ENCODE results near the gene PWP2. TPM values are rescaled to one million over a fixed set of nuclear protein-coding genes. Genes with fewer than 3 reads are reported as not detected.

The PWP2 gene
- total RNA-seq, 3 donors from 2014 or later (not counting 1 experiment from before 2014, with no cell fraction given): 28.5 to 32.7 (median 32.7) TPM

DNA sequence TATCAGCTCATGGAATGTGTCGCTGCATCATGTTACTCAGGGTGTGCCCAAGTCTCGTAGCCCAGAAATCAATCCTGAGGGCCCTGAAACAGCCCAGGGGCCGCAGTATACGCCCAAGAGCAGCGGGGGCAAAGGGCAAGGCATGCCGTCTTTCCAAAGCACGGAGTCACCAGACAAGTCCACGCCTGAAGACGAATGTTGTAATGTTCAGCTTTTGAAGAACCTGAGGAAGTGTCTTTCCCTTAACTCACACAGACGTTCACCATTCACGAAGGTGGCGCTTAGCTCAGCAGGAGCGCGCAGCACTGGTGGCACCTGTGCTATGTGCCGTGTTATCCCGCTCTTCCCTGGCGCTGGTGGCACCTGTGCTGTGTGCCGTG lies 18.8 kb upstream of the PWP2 start:
- peak overlapping the region; percentile 98 to 99 for H3K27ac Mint-ChIP-seq
- H3K4me3 ChIP-seq (ENCODE audit: low read length): peak overlapping the region; percentile 21

DNA sequence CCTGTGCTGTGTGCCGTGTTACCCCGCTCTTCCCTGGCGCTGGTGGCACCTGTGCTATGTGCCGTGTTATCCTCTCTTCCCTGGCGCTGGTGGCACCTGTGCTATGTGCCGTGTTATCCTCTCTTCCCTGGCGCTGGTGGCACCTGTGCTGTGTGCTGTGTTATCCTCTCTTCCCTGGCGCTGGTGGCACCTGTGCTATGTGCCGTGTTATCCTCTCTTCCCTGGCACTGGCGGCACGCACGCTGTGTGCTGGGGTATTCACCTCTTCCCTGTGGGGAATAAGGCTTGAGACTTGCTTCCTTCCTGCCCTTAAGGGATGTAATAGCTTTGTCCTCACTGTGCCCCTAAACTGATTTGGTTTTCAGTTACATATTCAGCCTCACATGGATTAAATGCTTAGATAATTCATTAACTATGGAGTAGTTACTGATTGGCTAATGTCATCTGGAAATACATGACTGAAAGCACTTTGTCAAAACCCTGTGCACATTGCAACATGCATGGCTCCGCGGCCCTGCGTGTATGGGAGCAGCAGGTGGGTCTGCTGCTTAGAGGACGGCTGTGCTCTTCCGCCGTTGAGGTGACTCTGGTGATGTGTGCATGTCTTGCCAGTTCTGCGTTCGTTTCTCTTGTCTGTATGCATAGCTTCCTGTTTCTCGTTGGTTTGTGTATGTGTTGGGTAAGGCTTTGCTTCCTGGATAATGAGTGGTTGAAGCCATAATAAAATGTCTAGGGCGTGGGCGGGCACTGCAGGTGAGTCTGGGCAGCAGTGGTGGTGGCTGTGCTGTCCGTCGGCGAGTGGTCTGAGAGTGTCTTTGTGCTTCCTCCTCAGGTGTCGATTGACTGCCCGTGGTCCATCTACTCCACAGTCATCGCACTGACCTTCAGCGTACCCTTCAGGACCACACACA lies 17.9 kb upstream of the PWP2 start:
- peaks cover 7% of the 10 kb centered on the region for H3K36me3 Mint-ChIP-seq
- H3K4me3 Mint-ChIP-seq: peak overlapping the region; percentile 94
- Histone ChIP-seq H3K27ac (ENCODE audit: low read length) (peak overlapping the region; percentile 95), H3K9me3 (ENCODE audit: control insufficient read depth, insufficient read depth, low read length) (no peaks in the 10 kb centered on the region), H3K27me3 (ENCODE audit: control insufficient read depth, insufficient read depth, low read length) (no peaks in the 10 kb centered on the region), H3K4me1 (ENCODE audit: control insufficient read depth, insufficient read depth, low read length) (peaks cover 76% of the 10 kb centered on the region), H3K36me3 (ENCODE audit: control insufficient read depth, insufficient read depth, low read length) (peaks cover 58% of the 10 kb centered on the region), H3K4me3 (ENCODE audit: low read length) (no peak overlapping the region)
- ATAC-seq (peak; percentile 54 to 85 (median 66)), DNase-seq (peak in 1 of 2 donors; percentile 85)
- TF ChIP-seq, protein P1, sequence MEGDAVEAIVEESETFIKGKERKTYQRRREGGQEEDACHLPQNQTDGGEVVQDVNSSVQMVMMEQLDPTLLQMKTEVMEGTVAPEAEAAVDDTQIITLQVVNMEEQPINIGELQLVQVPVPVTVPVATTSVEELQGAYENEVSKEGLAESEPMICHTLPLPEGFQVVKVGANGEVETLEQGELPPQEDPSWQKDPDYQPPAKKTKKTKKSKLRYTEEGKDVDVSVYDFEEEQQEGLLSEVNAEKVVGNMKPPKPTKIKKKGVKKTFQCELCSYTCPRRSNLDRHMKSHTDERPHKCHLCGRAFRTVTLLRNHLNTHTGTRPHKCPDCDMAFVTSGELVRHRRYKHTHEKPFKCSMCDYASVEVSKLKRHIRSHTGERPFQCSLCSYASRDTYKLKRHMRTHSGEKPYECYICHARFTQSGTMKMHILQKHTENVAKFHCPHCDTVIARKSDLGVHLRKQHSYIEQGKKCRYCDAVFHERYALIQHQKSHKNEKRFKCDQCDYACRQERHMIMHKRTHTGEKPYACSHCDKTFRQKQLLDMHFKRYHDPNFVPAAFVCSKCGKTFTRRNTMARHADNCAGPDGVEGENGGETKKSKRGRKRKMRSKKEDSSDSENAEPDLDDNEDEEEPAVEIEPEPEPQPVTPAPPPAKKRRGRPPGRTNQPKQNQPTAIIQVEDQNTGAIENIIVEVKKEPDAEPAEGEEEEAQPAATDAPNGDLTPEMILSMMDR (IDR thresholded peaks at IDR 0.05): no peak
- no peaks in the 10 kb centered on the region for H3K9me3 Mint-ChIP-seq
- WGBS (ENCODE audit: insufficient coverage): 42% methylated on average over 30 of the region's 30 CpGs
- intact Hi-C loops (cut with micrococcal nuclease): no loop called here
- H3K27me3 Mint-ChIP-seq (ENCODE audit: low read depth in 2 of 2): no peaks in the 10 kb centered on the region
- peak overlapping the region; percentile 98 to 99 for H3K27ac Mint-ChIP-seq
- peaks cover 64 to 74% of the 10 kb centered on the region in 2 donors for H3K4me1 Mint-ChIP-seq

More for the DNA sequence above, 18.8 kb upstream of the PWP2 start:
- intact Hi-C loops (cut with micrococcal nuclease): no loop called here
- H3K36me3 Mint-ChIP-seq: peaks cover 7% of the 10 kb centered on the region
- no peaks in the 10 kb centered on the region for H3K9me3 Mint-ChIP-seq
- no peaks in the 10 kb centered on the region for H3K9me3 ChIP-seq (ENCODE audit: control insufficient read depth, insufficient read depth, low read length)
- DNase-seq (no peak), ATAC-seq (no peak)
- H3K4me1 ChIP-seq (ENCODE audit: control insufficient read depth, insufficient read depth, low read length): peaks cover 82% of the 10 kb centered on the region
- WGBS (ENCODE audit: insufficient coverage): 90% methylated on average over 18 of the region's 18 CpGs
- H3K27me3 ChIP-seq (ENCODE audit: control insufficient read depth, insufficient read depth, low read length): no peaks in the 10 kb centered on the region
- H3K27ac ChIP-seq (ENCODE audit: low read length): peak overlapping the region; percentile 95
- no peaks in the 10 kb centered on the region for H3K27me3 Mint-ChIP-seq (ENCODE audit: low read depth in 2 of 2)
- peaks cover 51% of the 10 kb centered on the region for H3K36me3 ChIP-seq (ENCODE audit: control insufficient read depth, insufficient read depth, low read length)
- peaks cover 71 to 77% of the 10 kb centered on the region in 2 donors for H3K4me1 Mint-ChIP-seq
- H3K4me3 Mint-ChIP-seq: peak overlapping the region; percentile 94
- TF ChIP-seq, protein P1 (IDR thresholded peaks at IDR 0.05): no peak

DNA sequence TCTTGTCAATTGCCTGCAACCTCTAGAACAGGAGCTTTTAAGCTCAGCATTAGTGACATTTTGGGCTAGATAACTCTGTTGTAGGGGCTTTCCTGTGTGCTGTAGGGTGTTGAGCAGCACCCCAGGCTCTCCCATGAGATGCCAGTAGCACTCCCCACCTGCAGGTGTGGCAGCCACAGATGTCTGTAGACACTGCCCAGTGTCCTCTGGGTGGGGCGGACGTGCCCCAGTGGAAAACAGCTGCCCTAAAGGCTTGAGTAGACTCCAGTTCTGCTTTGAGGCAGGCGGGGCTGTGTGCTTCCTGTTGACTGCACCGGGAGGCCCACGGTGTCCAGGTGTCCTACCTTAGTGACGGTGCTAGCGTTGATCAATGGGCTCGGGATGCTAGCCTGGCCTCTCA lies 16.9 kb upstream of the PWP2 start:
- Mint-ChIP-seq H3K36me3 (peaks cover 7% of the 10 kb centered on the region), H3K4me1 (peaks cover 58 to 67% of the 10 kb centered on the region in 2 donors), H3K27me3 (ENCODE audit: low read depth in 2 of 2) (no peaks in the 10 kb centered on the region), H3K9me3 (no peaks in the 10 kb centered on the region), H3K27ac (peak overlapping the region; percentile 98 to 99), H3K4me3 (peak overlapping the region; percentile 94)
- intact Hi-C loops (cut with micrococcal nuclease): no loop called here
- DNase-seq: peak in 1 of 2 donors; percentile 58
- H3K27me3 ChIP-seq (ENCODE audit: control insufficient read depth, insufficient read depth, low read length): no peaks in the 10 kb centered on the region
- TF ChIP-seq, protein P1 (IDR thresholded peaks at IDR 0.05): no peak
- 24% methylated on average over 7 of the region's 8 CpGs for WGBS (ENCODE audit: insufficient coverage)
- no peak overlapping the region for H3K4me3 ChIP-seq (ENCODE audit: low read length)
- peak overlapping the region; percentile 95 for H3K27ac ChIP-seq (ENCODE audit: low read length)
- ATAC-seq: peak; percentile 25 to 43 (median 29)
- H3K4me1 ChIP-seq (ENCODE audit: control insufficient read depth, insufficient read depth, low read length): peaks cover 65% of the 10 kb centered on the region
- H3K36me3 ChIP-seq (ENCODE audit: control insufficient read depth, insufficient read depth, low read length): peaks cover 57% of the 10 kb centered on the region
- no peaks in the 10 kb centered on the region for H3K9me3 ChIP-seq (ENCODE audit: control insufficient read depth, insufficient read depth, low read length)
